NAMALWA (cell line): Measurements from ENCODE around the gene PDLIM7.

Source experiments
- DNase-seq: peaks from one replicate; pipeline ENCODE4 v3.0.0-alpha.2; 2015; ENCODE audit warnings: low spot score

Gene PDLIM7

DNA sequence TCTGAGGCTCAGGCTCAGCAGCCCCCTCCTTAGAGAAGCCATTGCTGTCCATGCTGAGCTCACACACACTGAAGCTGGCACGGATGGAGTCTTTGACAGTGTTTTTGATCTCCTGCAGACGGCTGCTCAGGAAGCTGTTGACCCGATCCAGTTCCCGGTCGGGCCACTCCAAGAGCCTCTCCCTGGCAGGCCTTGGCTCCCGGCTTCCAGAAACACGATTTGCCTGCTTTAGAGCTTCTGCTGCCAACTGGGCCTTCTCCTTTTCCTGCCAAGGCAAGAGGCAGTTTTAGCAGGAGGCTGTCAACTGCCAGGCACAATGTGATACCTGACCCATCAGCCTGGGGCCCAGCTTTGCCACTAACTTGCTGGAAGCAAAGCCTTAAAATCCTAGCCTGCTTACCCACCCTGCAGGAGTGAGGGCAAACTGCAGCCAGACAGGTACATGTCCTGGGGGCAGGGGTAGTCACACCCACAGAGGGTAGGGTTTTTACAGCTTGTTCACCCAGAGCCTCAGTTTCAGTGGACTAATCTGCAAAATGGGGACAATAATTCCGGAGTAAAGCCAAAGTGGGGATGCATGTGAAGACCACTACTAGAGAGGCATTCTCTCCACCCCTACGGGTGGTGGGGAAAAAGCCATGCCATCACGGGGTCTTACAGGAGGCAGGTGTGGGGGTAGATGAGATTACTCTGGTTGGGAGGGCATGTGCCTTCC, 27.7 kb upstream of the PDLIM7 start:
- DNase-seq = no peak

DNA sequence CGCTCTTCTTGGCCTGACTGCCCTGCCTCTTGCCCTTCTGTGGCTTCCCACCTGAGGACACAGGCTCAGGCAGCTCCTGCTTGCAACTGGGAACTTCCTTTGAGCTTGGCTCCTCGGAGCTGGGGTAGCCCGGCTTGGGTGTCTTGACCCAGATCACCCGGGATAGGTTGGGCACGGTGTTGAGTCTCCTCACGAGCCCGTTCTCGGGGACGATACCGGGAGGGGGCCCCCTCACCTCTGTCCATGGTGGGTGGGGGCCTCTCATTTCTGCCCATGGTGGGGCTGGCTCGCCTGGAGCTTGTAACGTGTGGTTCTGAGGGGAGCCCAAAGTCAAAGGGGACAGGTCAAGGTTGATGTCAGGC, 27.1 kb upstream of the PDLIM7 start:
- DNase-seq = no peak

DNA sequence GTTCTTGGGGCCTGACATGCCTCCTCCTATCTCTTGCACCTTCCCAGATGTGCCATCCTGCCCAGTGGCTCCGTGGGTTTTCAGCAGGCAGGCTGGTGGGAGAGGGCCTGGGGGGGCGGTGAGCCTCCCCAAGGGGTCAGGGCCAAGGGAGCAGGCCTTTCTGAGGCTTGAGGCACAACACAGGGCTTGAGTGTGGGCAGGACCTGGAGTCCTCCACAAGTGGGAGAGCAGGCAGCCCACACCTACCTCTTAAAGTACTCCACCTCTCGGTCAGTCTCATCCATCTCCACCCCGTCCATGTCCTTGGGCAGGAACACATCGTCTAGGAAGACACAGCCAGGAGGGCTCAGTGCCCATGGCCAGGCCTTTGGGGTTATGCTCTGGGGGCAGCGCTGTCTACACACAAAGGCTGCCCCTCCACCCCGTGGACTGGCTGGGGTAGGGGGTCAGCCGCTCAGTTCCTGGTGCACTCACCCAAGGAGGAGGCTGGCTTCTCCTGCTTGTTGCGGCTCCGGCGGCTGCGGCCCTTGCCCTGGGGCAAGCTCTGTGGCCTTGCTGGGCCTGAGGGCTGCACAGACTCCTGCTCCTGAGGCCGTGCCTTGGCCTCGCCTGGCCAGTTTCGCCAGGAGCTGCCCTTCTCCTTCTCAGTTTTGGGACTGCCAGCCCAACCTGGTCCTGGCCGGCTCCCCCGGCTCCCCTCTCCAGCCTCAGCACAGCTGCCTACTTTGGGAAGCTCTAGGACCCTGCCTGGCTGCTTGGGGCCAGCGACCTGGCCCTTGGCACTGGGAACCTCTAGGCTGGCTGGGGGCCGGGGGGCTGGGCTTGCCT, 26.5 kb upstream of the PDLIM7 start:
- DNase-seq = no peak

DNA sequence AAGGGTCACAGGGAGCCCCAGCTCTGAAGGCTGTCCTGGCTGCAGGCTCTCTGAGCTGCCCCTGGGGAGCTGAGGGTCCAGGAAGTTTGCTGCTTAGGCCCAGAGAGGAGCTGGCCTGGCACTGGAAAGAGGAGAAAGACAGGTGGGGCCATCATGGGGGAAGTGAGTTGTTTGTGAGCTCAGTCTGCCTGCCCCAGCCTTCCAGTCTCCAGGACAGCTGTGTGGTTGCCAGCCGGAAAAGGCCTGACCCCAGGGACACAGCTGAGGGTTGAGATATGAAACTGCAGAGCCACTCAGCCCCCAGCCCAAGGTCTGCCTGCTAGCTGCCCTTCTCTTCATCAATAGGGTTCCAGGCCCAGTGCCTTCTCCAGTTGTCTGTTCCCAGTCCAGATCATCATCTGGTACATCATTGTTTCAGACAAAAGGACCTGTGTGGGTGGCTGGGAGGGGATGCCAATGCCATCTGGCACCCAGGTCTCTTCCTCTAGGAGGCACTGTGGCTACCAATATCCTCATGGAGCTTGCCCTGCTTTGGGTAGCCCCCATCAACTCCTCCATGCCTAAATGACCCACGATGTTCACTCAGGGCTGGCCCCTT, 23.6 kb upstream of the PDLIM7 start:
- peak; percentile 48 for DNase-seq

DNA sequence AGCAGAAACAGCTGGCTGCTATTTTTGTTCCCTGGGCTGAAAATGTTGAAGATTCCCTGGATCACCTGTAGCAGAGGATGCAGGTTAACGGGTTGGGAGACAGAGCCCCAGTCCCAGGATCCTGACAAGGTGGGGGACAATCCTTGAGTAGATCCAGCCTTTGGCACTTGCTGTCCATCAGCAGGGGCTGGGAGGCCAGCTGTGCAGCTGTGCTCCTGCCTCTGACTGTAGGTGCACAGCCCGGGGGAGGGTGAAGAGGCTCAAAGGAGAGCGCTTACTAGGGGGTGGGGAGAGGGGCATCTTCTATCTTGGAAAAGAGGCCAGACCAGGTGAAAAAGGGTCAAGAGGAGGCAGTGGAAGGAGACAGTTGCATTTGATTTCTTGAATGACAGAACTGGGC, 22.9 kb upstream of the PDLIM7 start:
- DNase-seq = no peak

DNA sequence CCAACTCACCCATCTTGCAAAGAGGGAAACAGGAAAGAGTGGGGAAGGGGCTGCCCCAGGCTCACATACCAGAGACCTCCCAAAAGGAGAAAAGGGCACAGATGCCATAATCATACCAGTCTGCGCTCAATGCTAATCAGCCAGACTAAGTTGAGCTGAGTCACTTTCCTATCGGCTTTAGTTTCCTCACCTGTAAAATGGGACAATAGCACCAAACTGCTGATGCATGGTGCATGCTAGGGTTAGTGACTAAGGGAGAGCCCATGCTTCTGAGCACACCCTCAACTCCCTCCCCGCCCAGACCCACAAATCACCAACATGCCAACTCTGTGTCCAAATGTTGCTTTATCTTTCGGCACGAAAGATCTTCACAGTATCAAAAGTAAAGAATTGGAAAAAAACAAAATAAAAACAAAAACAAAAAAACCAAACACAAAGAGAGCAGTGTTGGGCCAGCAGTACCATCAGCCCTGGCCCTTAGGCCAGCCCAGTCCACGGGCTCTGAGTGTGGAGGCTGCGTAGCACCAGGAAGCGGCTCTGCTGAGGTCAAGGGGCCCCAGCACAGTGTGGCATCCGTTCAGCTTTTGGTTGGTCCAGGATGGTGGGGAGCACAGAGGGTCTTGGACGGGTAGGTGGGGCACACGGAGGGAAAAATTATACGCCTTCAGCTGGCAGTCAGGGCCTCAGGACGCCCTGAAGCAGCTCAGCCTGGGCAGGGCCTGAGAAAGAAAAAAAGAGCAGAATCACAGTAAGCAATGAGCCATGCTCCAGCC, 22.2 kb upstream of the PDLIM7 start:
- DNase-seq = no peak

DNA sequence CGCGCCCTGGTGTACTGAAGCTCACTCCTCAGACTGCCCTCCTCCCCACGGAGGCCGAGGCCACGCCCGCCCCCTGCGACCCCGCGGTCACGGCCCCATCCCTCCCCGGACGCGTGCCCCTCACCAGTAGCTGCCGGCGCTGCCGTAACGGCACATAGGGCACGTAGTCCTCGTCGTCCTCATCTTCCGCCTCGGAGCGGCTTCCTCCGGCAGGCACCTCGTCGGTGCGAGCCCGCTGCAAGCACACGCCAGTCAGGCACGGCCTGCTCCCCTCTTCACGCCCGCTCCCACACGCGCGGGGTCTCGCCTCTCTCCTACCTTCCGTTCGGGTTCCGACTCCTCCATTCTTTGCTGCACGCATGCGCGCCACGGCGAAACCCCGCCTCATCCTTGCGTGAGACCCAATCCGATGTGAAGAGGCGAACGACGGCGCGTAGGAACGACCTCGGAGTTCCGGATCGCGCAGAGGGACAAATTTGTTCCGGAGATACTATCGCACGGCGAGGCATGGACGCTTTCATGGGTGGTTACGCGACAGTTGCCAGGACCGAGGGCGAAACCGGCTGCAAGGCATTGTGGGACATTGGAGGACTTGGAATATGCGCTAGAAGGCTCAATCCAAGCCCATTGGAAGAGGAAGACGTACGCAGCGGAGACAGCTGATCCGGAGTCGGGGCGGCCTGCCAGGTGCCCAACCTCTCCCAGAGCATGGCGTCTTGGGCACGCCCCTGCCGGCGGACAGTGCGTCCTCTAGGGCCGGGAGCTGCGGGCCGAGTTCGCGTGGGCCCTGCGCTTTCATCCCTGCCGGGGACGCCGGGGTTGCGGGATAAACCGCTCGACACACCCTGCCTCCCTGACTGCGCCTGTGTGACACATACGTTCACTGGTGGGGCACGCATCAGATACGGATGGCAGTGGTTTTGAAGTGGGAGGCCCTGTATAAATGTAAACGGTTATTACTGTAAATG, 19.5 kb upstream of the PDLIM7 start, which contains the start of gene DDX41:
Gene DDX41, minus strand, starts transcription at position 361 of the 968 bp plus-strand sequence. Its CDS starts 16 bp downstream, at position 345.
- peak; percentile 98 for DNase-seq

DNA sequence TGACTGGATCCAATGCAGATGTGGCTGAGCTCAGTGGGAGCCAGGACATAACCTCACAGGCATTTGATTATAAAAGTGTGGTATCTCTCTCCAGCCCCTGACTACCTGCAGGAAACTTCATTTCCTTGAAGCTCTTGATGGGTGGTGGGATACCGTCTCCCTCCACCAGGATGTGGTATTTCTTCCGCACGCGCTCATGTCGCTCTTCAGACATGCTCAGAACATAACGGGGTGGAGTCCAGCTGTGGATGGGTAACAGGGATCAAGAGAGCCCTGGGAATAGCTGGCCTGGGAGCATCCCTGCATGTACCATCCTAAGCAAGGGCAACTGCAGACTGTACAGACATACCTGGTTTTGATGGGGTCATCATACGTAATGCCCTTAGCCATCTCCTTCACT, 18.2 kb upstream of the PDLIM7 start:
- DNase-seq = no peak

DNA sequence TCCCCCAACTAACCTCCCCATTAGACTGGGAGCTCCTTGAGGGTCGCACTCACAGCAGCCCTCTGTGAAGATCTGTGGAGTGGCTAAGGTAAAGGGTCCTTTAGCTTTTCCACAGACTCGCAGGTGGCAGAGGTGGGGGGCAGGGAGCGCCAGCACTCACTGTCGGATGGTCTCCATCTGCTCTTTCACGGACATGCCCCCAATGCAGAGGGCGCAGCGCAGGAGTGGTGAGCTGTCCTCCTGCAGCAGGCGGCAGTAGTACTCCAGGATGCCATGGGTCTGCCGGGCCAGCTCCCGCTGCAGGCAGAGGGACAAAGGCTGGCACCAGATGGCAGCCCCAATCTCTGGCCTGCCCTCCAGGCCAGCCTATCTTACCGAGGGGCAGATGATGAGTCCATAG, 17.1 kb upstream of the PDLIM7 start:
- no peak for DNase-seq

DNA sequence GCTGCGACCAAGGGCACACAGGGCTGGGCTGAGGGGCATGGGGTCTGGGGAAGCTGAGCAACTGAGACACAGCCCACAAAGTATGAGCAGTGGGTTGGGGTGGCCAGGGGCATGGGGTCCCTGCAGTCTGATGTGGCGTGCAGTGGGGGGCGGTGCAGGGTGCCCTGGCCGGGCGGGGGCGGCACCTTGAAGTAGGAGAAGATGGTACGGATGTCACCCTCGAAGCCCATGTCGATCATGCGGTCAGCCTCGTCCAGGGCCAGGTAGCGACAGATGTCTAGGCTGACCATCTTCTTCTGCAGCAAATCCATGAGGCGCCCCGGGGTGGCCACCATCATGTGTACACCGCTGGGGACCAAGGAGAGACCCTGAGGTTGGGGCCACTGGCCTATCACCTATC, 16.1 kb upstream of the PDLIM7 start:
- DNase-seq = no peak

DNA sequence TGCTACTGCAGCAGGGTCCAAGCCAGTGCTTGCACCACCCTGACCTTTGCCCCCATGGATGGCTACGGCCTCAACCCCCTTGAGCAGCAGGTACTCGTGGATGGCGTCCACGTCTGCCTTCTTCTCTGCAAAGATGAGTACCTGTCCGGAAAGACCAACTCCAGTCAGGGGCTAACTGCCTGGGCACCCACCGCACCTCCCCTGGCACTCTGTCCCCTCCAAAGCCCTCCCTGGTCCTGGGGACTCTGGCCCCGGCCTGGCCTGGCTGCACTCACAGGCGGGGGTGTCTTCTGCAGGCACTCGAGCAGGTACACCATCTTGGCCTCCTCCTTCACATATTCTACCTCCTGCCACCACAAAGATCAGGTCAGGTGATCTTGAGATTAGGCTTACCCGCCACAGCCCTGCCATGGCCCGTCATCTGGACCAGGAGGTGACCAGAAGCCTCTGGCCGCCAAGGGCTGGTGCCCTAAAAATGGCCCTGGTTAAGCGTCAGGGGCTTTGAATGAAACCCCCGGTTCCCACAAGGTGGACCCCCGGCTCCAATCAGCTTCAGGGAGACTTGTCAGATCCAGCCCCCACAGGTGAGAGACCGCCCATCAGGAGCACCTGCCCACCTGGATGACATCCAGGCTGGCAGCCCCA, 15.5 kb upstream of the PDLIM7 start:
- DNase-seq = no peak

DNA sequence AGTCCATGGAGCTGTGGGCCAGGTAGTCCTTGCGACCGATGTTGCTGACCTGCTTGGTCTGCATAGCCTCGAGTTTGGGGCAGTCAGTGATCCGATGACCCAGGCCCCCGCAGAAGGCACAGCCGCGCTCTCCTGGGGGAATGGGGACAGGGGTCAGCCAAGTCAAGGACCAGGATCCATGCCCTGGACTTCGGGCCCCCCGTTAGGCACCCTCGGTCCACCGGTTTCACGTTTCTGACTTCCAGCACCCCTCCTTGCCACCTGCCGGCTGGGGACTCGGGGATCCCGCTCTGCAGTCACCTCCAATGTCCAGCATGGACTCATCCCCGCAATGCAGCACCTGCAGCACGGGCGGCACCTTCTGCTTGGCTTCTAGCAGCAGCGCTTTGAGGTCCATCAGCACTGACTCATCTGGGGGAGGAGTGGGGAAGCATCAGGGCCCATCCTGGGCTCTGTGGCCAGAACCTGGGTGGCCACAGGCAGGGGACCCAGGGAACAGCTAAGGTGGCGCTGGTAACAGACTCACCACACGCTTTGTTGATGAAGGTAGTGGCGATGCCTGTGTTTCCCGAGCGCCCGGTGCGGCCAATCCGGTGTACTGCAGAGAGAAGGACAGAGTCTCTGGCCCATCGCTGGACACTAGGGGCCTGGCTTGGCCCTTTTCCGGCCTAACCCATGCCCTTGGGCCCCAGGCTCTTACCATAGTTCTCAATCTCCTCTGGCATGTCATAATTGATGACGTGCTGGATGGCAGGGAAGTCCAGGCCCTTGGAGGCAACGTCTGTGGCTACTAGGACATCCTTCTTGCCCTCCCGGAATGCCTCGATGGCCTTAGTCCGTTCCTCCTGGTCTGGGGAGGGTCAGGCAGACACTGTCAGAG, 14.6 kb upstream of the PDLIM7 start:
- no peak for DNase-seq

DNA sequence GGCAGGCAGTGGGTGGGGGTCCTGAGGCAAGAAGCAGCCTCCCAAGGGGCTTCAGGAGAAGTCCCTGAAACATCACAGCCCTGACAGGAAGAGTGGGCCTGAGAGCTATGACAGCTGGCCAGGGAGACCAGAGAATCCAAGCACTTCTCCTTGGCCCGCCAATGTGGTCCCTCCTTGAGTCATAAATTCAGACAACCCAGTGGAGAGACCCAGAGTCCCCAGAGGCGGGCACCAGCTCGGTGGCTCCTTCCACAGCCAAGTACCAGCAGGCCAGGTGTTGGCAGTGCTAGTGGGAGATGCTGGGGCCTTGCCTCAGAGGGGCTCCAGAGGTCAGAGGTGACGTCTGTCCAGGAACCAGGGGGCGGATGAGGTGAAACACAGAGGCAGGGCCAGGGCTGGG, 13.8 kb upstream of the PDLIM7 start:
- peak; percentile 58 for DNase-seq

DNA sequence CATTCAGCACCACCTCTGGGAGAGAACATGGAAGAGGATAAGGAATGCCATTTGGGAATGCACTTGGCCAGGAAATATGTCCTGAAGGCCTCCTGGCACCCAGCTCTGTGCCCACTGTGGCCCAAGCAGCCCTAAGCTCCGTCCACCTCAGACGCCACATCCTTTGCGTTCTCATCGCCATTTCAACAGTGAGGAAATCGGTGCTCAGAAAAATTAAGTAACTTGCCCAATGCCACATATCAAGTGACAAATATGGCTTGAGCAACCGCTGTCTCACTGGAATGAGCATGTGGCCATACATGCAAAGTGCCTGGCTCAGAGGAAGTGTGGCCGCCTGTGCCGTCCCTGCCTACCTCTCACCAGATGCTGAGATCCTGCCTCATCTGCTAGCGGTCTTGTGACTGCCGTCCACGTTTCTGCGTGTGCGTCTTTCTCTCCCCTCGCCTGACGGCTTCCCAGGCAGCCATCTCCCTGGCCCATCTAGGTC, 13.2 kb upstream of the PDLIM7 start:
- DNase-seq = peak; percentile 93

DNA sequence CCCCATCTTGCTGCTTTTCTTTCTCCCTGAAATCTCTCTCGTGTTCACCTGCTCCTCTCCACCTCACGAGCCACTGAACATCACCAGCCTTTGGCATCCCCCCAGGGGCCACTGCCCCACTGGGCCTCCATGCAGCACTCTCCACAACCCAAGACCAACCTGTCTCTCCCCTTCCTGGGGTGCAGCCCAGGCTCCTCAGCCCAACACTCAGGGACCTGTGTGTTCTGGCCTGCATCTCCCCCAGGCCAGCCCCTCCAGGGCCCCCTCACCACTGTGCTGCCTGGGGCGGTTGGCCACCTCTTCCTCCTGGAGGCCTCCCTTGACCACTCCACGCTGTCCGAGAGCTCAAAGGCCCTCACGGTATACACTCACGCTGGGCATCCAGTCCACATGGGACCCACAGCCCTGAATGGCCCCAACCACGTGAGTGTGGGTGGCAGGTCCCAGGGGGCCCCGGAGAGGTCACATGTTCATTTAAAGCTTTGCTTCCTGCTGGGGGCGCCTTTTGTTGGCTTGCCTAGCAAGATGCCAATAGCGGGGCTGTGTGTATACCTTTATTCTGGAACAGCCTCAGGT, 12.7 kb upstream of the PDLIM7 start:
- DNase-seq = peak; percentile 88

DNA sequence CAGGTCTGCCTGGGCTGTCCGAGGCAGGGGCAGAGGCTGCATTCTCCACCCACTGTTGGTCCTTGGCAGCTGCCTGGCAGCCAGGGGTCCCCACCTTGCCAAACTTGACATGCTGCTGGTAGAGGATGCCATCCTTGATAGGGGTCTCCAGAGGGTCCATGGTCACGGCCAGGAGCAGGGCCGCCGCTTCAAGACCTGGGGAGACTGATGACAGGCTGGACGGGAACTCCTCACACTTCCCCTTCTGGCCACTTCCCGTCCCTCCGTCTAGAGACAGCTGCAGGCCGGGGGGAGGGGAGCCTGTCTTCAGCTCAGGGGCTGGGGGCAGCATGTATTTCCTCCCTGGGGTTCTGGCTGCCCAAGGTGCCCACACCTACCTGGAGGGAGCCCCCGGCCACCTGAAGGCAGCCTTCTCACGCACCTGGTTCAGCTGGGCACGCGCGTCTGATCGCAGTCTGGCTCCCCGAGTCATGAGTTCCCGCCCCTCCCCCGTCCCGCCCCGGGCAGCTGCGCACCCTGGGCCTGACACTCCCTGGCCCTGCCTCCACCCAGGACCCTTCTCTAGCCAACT, 12.1 kb upstream of the PDLIM7 start, which contains the start of gene DOK3:
Gene DOK3, minus strand, starts transcription at position 446 of the 571 bp plus-strand sequence. Its CDS starts 286 bp downstream, at position 160.
- DNase-seq = peak; percentile 72

DNA sequence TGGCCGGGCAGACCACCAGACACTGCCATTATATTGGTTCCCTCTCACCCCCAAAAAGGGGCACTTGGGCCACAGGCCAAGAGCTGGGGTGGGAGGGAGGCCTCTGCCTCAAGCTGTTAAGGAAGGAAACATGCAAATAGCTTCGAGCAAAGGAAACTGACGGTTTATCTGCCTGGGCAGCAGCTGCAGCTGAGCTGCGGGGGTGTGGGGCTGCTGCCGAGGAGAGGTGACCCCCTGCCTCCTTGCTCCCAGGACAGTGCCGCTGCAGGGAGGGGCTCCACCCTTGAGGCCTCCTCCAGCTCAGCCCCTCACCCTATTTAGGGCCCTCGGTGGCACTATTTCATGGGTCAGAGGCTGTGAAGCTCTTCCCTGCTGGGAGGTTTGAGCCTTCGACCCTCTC, 11.4 kb upstream of the PDLIM7 start:
- DNase-seq = peak; percentile 87

DNA sequence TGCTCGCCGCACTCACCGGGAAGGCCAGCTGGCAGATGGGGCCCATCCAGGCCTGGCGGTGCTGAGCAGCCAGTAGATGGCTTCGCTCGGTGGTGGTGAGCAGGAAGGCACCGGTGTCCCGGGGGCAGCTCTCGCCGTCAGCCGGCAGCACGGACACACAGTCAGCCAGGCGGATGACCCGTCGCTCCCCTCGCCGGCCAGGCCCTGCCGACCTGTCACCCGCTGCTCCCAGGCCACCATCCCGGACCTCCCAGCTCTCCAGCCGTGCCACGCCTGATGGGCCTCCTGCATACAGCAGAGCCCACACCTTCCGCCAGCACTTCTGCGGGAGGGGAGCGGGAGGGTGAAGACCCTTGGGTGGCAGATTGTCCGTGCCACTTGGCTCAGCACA, 10.8 kb upstream of the PDLIM7 start:
- peak; percentile 52 for DNase-seq
